HepG2 (cell line): ENCODE measurements around the gene BBS4. TPM values are rescaled to one million over a fixed set of nuclear protein-coding genes. Genes with fewer than 3 reads are reported as not detected.
A peak's percentile ranks its signal among the peaks of the same experiment; 100 is the strongest.

Experiments used
- AGO2 ChIP-seq: fragments of 200-400 bp; formaldehyde crosslinking; optimal IDR thresholded peaks from 2 replicates; pipeline ENCODE3; 2017; ENCODE audit warnings: mild to moderate bottlenecking, low read depth, low read length, moderate library complexity
- ZNF350 ChIP-seq: sonication (generic); formaldehyde crosslinking; IDR thresholded peaks from 2 replicates; pipeline ENCODE4 v1.4.0; 2020; ENCODE audit warnings: mild to moderate bottlenecking, low read depth, missing genetic modification reagents, borderline replicate concordance
- polyA plus RNA-seq, 8 experiments: library from polyadenylated mRNA; depleted of rRNA in 3 of 8; stranded (reverse) in 7 of 8; unstranded in 1 of 8; fragments of >200 nt; fragmentation: Illumina TruSeq in 4 of 8; extraction: Trizol in 4 of 8; gene quantifications; 2 replicates each; pipeline versions ENCODE4 v1.2.1 to v1.2.3, GENCODE V29; 2011 to 2016; ENCODE audit warnings: low read depth in 4 of 8, missing spikeins in 1 of 8, mixed read lengths in 1 of 8; ENCODE audit not compliant: insufficient read depth in 1 of 8
- total RNA-seq, 5 experiments: library from RNA; depleted of rRNA; stranded (reverse); fragments of >200 nt; fragmentation: Illumina TruSeq; extraction: Trizol; gene quantifications; 2 replicates each; pipeline ENCODE4 v1.2.3, GENCODE V29; 2016; ENCODE audit warnings: low read depth in 1 of 5
- TF ChIP-seq, protein P1 (sequence below): sonication (generic); formaldehyde crosslinking; IDR thresholded peaks from 2 replicates; pipeline ENCODE4 v1.5.0; 2020; ENCODE audit warnings: mild to moderate bottlenecking, missing genetic modification reagents, borderline replicate concordance
- TF ChIP-seq, protein P2 (sequence below): sonication (generic); formaldehyde crosslinking; IDR thresholded peaks from one replicate; pipeline ENCODE4 v1.5.1; 2020; ENCODE audit warnings: mild to moderate bottlenecking, missing genetic modification reagents; ENCODE audit errors: not compliant biosample characterization

BBS4 gene
- total and polyA plus RNA-seq, 2 of the 13 experiments (the other 11 are each of a cell fraction or from before 2014, with no cell fraction given), result 16.0 to 21.3 TPM

DNA sequence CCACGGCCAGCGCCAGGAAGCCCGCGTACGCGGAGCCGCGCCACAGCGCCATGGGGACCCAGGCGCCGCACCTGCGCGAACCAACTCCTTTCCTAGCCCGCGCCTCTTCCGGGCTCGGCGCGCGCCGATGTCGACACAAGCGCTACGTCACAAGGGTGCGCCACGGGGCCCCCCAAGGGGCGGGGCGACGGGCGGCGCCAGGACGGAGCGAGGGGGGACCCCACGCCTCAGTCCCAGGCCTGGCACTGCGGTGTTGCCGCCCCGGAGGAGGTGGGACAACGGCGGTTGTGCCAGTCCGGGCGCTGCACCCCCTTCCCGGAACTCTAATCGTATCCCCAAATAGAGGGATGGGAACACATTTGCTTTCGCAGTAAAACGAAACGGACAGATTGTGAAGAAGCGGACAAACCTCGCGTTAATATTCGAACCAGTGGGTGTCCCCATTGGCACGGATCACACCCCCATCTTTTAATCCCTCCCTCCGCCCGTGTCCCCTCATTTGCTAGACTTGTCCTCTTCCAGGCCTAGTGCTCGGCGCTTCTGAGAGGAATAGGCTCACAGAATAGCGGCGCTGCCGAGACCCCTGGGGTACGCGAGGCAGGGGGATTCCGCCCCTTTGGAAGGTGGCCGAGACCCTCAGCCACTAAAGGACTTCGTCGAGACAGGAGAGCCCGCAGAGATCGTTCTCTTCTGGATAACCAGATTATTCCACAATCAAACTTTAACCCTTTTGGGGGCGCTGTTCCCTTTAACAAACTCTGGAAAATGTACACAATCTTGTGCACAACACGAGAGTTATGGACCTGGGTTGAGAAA is 97.8 kb downstream of the BBS4 start, which contains the start of gene ADPGK (continued):
- TF ChIP-seq, protein P1, sequence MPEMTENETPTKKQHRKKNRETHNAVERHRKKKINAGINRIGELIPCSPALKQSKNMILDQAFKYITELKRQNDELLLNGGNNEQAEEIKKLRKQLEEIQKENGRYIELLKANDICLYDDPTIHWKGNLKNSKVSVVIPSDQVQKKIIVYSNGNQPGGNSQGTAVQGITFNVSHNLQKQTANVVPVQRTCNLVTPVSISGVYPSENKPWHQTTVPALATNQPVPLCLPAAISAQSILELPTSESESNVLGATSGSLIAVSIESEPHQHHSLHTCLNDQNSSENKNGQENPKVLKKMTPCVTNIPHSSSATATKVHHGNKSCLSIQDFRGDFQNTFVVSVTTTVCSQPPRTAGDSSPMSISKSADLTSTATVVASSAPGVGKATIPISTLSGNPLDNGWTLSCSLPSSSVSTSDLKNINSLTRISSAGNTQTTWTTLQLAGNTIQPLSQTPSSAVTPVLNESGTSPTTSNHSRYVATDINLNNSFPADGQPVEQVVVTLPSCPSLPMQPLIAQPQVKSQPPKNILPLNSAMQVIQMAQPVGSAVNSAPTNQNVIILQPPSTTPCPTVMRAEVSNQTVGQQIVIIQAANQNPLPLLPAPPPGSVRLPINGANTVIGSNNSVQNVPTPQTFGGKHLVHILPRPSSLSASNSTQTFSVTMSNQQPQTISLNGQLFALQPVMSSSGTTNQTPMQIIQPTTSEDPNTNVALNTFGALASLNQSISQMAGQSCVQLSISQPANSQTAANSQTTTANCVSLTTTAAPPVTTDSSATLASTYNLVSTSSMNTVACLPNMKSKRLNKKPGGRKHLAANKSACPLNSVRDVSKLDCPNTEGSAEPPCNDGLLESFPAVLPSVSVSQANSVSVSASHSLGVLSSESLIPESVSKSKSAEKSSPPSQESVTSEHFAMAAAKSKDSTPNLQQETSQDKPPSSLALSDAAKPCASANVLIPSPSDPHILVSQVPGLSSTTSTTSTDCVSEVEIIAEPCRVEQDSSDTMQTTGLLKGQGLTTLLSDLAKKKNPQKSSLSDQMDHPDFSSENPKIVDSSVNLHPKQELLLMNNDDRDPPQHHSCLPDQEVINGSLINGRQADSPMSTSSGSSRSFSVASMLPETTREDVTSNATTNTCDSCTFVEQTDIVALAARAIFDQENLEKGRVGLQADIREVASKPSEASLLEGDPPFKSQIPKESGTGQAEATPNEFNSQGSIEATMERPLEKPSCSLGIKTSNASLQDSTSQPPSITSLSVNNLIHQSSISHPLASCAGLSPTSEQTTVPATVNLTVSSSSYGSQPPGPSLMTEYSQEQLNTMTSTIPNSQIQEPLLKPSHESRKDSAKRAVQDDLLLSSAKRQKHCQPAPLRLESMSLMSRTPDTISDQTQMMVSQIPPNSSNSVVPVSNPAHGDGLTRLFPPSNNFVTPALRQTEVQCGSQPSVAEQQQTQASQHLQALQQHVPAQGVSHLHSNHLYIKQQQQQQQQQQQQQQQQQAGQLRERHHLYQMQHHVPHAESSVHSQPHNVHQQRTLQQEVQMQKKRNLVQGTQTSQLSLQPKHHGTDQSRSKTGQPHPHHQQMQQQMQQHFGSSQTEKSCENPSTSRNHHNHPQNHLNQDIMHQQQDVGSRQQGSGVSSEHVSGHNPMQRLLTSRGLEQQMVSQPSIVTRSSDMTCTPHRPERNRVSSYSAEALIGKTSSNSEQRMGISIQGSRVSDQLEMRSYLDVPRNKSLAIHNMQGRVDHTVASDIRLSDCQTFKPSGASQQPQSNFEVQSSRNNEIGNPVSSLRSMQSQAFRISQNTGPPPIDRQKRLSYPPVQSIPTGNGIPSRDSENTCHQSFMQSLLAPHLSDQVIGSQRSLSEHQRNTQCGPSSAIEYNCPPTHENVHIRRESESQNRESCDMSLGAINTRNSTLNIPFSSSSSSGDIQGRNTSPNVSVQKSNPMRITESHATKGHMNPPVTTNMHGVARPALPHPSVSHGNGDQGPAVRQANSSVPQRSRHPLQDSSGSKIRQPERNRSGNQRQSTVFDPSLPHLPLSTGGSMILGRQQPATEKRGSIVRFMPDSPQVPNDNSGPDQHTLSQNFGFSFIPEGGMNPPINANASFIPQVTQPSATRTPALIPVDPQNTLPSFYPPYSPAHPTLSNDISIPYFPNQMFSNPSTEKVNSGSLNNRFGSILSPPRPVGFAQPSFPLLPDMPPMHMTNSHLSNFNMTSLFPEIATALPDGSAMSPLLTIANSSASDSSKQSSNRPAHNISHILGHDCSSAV (CRISPR knock-in tag), result peak; percentile 84; the same call in 1 of the 2 replicates
- TF ChIP-seq ZNF350 (peak; percentile 19; the same call in 1 of the 2 replicates), AGO2 (peak; percentile 71)
- TF ChIP-seq, protein P2, sequence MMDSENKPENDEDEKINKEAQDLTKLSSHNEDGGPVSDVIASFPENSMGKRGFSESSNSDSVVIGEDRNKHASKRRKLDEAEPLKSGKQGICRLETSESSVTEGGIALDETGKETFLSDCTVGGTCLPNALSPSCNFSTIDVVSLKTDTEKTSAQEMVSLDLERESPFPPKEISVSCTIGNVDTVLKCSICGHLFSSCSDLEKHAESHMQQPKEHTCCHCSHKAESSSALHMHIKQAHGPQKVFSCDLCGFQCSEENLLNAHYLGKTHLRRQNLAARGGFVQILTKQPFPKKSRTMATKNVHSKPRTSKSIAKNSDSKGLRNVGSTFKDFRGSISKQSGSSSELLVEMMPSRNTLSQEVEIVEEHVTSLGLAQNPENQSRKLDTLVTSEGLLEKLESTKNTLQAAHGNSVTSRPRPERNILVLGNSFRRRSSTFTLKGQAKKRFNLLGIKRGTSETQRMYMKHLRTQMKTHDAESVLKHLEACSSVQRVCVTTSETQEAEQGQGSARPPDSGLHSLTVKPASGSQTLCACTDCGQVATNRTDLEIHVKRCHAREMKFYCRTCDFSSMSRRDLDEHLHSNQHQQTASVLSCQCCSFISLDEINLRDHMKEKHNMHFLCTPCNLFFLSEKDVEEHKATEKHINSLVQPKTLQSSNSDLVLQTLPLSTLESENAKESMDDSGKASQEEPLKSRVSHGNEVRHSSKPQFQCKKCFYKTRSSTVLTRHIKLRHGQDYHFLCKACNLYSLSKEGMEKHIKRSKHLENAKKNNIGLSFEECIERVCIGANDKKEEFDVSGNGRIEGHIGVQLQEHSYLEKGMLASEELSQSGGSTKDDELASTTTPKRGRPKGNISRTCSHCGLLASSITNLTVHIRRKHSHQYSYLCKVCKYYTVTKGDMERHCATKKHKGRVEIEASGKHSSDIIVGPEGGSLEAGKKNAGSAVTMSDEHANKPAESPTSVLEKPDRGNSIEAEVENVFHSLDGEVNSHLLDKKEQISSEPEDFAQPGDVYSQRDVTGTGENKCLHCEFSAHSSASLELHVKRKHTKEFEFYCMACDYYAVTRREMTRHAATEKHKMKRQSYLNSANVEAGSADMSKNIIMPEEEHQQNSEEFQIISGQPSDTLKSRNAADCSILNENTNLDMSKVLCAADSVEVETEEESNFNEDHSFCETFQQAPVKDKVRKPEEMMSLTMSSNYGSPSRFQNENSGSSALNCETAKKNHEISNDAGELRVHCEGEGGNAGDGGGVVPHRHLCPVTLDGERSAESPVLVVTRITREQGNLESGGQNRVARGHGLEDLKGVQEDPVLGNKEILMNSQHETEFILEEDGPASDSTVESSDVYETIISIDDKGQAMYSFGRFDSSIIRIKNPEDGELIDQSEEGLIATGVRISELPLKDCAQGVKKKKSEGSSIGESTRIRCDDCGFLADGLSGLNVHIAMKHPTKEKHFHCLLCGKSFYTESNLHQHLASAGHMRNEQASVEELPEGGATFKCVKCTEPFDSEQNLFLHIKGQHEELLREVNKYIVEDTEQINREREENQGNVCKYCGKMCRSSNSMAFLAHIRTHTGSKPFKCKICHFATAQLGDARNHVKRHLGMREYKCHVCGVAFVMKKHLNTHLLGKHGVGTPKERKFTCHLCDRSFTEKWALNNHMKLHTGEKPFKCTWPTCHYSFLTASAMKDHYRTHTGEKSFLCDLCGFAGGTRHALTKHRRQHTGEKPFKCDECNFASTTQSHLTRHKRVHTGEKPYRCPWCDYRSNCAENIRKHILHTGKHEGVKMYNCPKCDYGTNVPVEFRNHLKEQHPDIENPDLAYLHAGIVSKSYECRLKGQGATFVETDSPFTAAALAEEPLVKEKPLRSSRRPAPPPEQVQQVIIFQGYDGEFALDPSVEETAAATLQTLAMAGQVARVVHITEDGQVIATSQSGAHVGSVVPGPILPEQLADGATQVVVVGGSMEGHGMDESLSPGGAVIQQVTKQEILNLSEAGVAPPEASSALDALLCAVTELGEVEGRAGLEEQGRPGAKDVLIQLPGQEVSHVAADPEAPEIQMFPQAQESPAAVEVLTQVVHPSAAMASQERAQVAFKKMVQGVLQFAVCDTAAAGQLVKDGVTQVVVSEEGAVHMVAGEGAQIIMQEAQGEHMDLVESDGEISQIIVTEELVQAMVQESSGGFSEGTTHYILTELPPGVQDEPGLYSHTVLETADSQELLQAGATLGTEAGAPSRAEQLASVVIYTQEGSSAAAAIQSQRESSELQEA, result no peak
